ENCODE measurements around the gene MYO3B.

Gene MYO3B

DNA sequence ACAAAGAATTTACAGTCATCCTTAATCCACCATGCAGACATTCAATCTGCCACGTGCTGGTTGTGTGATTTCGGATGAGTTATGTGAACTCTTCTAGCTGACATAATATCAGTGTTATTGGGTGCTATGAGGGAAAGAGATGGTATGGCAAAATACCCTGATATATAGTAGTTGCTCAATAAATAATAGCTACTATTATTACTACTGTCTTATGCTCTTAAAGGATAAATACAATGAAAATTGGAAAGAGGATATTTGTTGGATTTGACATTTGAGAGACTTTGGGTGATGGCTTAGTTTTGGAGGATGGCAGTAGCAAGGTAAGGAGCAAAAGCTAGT, 86.5 kb downstream of the MYO3B start:
- no peak for DNase-seq (ENCODE audit: low spot score)
- ChIA-PET CTCF (no interaction called here), POLR2A (ENCODE audit: low non-redundant PET) (no interaction called here)
- TF ChIP-seq, protein P1, sequence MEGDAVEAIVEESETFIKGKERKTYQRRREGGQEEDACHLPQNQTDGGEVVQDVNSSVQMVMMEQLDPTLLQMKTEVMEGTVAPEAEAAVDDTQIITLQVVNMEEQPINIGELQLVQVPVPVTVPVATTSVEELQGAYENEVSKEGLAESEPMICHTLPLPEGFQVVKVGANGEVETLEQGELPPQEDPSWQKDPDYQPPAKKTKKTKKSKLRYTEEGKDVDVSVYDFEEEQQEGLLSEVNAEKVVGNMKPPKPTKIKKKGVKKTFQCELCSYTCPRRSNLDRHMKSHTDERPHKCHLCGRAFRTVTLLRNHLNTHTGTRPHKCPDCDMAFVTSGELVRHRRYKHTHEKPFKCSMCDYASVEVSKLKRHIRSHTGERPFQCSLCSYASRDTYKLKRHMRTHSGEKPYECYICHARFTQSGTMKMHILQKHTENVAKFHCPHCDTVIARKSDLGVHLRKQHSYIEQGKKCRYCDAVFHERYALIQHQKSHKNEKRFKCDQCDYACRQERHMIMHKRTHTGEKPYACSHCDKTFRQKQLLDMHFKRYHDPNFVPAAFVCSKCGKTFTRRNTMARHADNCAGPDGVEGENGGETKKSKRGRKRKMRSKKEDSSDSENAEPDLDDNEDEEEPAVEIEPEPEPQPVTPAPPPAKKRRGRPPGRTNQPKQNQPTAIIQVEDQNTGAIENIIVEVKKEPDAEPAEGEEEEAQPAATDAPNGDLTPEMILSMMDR (conservative IDR thresholded peaks at IDR 0.05; ENCODE audit: low read depth): no peak
- H3K27ac ChIP-seq: no peak overlapping the region

DNA sequence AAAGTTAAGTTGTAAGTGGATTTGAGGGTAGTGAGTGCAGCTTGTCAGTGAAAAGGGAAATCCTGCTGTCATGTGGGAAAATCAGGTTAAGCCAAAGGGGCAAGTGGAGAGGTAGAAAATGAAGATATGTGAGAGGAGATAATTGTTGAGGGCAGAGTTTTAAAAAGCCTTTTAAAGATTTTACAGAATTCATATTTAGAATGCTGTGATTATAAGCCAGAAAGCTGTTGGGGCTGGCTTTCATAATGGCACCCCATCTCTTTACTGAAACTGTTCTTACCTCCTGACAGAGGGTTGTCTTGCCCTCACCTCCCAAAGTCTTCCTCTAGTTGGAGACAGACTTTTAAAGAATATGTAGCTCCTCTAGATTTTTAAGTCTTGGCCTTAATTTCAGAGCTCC, 86.9 kb downstream of the MYO3B start:
- no peak overlapping the region for H3K27ac ChIP-seq
- no peak for DNase-seq (ENCODE audit: low spot score)
- TF ChIP-seq, protein P1 (conservative IDR thresholded peaks at IDR 0.05; ENCODE audit: low read depth): no peak
- POLR2A ChIA-PET (ENCODE audit: low non-redundant PET): no interaction called here
- CTCF ChIA-PET: no interaction called here

DNA sequence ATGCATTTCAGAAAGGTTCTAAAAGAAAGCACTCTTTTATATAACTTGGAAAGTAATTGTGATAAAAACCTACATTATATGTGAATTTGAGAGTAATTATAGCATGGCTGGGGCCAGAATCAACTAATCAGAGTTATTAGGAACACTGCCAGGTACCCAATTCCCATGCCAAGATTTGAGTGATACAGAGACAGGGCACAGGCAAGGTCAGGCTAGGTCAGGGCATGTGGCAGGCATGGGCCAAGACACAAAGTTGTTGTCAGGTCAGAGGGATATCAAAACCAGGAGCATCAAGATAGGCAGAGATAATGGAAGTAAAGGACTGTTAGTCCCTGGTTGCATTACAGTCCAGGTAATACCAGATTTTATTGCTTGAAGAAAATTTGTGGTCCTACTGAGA, 87.4 kb downstream of the MYO3B start:
- no peak for DNase-seq (ENCODE audit: low spot score)
- POLR2A ChIA-PET (ENCODE audit: low non-redundant PET): no interaction called here
- H3K27ac ChIP-seq: no peak overlapping the region
- TF ChIP-seq, protein P1 (conservative IDR thresholded peaks at IDR 0.05; ENCODE audit: low read depth): no peak
- CTCF ChIA-PET: no interaction called here

DNA sequence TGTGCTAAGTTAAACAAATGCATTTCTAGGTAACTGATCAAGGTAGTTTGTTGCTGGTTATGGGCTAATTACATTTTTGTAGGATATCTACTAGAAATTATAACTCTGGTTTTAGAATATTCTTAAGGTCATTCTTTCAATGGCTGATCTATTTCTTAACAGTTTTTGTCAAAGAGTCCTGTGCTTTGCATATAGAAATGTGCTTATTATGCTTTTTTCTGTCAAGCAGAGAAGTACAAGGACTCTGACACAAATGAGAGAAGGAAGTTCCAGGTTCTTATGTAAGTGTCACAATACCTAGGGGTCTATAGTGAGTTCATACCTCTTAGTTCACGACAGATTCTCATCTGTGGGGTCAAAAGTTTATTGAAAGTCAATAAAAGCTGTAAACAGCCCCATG, 88.4 kb downstream of the MYO3B start:
- H3K27ac ChIP-seq: no peak overlapping the region
- ChIA-PET POLR2A (ENCODE audit: low non-redundant PET) (no interaction called here), CTCF (interaction anchor here (0.5 kb wide), 1 partner anchor 109 kb away, joined by 3 read pairs; no protein-coding TSS in a partner anchor)
- TF ChIP-seq, protein P1 (conservative IDR thresholded peaks at IDR 0.05; ENCODE audit: low read depth): no peak
- no peak for DNase-seq (ENCODE audit: low spot score)

DNA sequence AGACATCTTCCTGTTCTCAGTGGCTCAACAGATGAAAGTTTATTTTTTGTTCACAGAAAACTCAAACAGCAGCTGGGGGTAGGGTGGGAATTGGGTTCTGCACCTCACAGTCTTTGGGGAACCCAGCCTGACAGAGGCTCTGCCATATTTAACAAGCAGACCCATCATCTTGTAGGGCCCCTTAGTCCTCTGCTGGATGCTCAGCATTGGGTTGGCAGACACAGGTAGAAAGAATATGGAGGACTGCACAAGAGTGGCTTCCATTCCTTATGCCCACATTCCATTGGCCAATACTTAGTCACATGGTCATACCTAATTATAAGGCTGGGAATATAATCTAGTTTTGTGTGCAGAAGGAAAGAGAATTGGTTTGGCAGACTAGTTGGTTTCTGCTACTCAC, 89.1 kb downstream of the MYO3B start:
- POLR2A ChIA-PET (ENCODE audit: low non-redundant PET): no interaction called here
- TF ChIP-seq, protein P1 (conservative IDR thresholded peaks at IDR 0.05; ENCODE audit: low read depth): no peak
- no peak for DNase-seq (ENCODE audit: low spot score)
- H3K27ac ChIP-seq: no peak overlapping the region
- CTCF ChIA-PET: no interaction called here

DNA sequence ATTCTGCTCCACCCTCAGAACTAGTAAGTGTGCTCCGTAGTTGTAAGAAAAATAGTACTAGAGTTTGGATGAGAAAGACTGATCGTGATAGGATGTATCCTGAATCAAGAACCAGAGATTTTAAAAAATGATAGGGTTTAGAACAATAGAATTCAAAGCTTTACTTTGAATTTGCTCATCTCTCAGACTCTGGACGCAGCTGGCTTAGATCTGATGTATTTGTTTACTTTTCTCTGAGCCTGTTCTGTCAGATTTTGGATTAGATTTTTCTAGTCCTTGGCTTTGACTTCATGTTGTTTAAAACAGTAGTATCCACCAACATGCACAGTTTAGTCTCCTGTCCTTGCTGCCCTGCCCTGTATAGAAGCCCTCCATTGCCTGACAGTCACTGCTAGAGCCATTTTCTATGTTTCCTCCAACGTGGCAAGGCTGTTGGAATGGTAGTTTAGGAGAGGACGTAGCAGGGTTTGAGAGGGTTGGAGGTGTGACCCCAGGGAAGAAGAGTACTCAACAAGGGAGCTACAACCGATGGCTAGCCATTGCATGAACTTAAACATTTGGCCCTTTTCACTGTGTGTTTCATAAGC, 92.4 kb downstream of the MYO3B start:
- DNase-seq (ENCODE audit: low spot score): no peak
- ChIA-PET CTCF (no interaction called here), POLR2A (ENCODE audit: low non-redundant PET) (no interaction called here)
- H3K27ac ChIP-seq: no peak overlapping the region
- TF ChIP-seq, protein P1 (conservative IDR thresholded peaks at IDR 0.05; ENCODE audit: low read depth): no peak

DNA sequence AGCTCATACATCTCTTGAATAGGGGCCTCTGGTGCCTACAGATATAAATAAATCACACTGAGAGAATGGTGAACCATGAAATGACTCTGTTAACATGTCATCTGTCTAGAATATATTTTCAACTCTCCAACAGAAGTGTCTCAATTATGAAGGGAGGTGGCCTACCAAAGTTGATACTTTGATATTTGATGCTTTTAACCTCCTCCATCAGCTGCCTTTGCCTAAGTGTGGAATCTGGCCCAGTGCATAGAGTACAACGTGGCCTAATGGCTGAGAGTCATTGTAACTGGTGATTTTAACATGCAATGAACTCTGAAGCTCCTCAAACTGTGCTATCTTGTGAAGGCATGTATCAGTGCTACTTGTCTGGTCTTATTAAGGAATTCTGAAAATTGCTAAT, 93.4 kb downstream of the MYO3B start:
- ChIA-PET CTCF (no interaction called here), POLR2A (ENCODE audit: low non-redundant PET) (interaction anchor here (0.6 kb wide), 1 partner anchor 127 kb away, joined by 5 read pairs; no protein-coding TSS in a partner anchor)
- DNase-seq (ENCODE audit: low spot score): no peak
- TF ChIP-seq, protein P1 (conservative IDR thresholded peaks at IDR 0.05; ENCODE audit: low read depth): no peak
- H3K27ac ChIP-seq: no peak overlapping the region

All from RWPE1 (cell line).